A549 (cell line): ENCODE measurements around the gene JOSD2. TPM values are rescaled to one million over a fixed set of nuclear protein-coding genes. Genes with fewer than 3 reads are reported as not detected.
A peak's percentile ranks its signal among the peaks of the same experiment; 100 is the strongest.

Source experiments
- ATOH8 ChIP-seq: fragments of 250-450 bp; sonication (Bioruptor Pico); IDR thresholded peaks from 2 replicates; pipeline ENCODE4 v1.5.0; 2020; ENCODE audit warnings: low read depth, mild to moderate bottlenecking, moderate library complexity
- BCL3 ChIP-seq: fragments of >200 bp; sonication (Bioruptor Twin); formaldehyde crosslinking; IDR thresholded peaks from 3 replicates; pipeline ENCODE4 v1.6.1; 2016
- CBX2 ChIP-seq: fragments of 200-600 bp; sonication (generic); IDR thresholded peaks from 2 replicates; pipeline ENCODE4 v1.6.1; 2016; ENCODE audit warnings: low read depth, mild to moderate bottlenecking, borderline replicate concordance
- CBX8 ChIP-seq: fragments of 200-600 bp; sonication (generic); IDR thresholded peaks from 2 replicates; pipeline ENCODE4 v1.6.1; 2016
- CEBPB ChIP-seq, 2 experiments: fragments of >200 bp in 1 of 2; sonication (Bioruptor Twin) in 1 of 2; formaldehyde crosslinking in 1 of 2; IDR thresholded peaks; 2 replicates each; pipeline ENCODE4 v1.6.1; 2012 to 2016
- CHD2 ChIP-seq: fragments of 150-350 bp; IDR thresholded peaks from 2 replicates; pipeline ENCODE4 v1.6.1; 2014; ENCODE audit warnings: low read length; ENCODE audit not compliant: partially characterized antibody
- CTCF ChIP-seq: fragments of >200 bp; sonication (Bioruptor Twin); formaldehyde crosslinking; IDR thresholded peaks from 3 replicates; pipeline ENCODE4 v1.5.1; 2016
- E2F6 ChIP-seq: IDR thresholded peaks from 2 replicates; pipeline ENCODE4 v1.6.1; 2012; ENCODE audit warnings: low read depth, borderline replicate concordance
- EHF ChIP-seq: fragments of 250-450 bp; sonication (Bioruptor Pico); IDR thresholded peaks from 2 replicates; pipeline ENCODE4 v1.5.0; 2020; ENCODE audit warnings: mild to moderate bottlenecking
- EHMT2 ChIP-seq: fragments of 200-600 bp; sonication (generic); IDR thresholded peaks from 2 replicates; pipeline ENCODE4 v1.6.1; 2016; ENCODE audit warnings: antibody characterized with exemption, low read depth, mild to moderate bottlenecking, moderate library complexity
- EP300 ChIP-seq, 2 experiments: fragments of >200 bp; sonication (Bioruptor Twin); formaldehyde crosslinking; IDR thresholded peaks; 2 replicates in 1 of 2; 3 replicates in 1 of 2; pipeline ENCODE4 v1.6.1; 2016 to 2017
- ESRRA ChIP-seq: fragments of 150-350 bp; IDR thresholded peaks from 2 replicates; pipeline ENCODE4 v1.6.1; 2014; ENCODE audit warnings: mild to moderate bottlenecking, low read length, borderline replicate concordance
- FOSB ChIP-seq: fragments of 250-450 bp; sonication (Bioruptor Pico); IDR thresholded peaks from 2 replicates; pipeline ENCODE4 v1.5.0; 2020; ENCODE audit warnings: mild to moderate bottlenecking, moderate library complexity
- FOXS1 ChIP-seq: fragments of 250-450 bp; sonication (Bioruptor Pico); IDR thresholded peaks from 2 replicates; pipeline ENCODE4 v1.5.0; 2020; ENCODE audit warnings: mild to moderate bottlenecking, moderate library complexity
- GATA3 ChIP-seq: IDR thresholded peaks from 2 replicates; pipeline ENCODE4 v1.6.1; 2012; ENCODE audit warnings: borderline replicate concordance
- HES2 ChIP-seq: fragments of >200 bp; sonication (Bioruptor Twin); formaldehyde crosslinking; IDR thresholded peaks from 2 replicates; pipeline ENCODE4 v1.6.1; 2016
- HOXB13 ChIP-seq: fragments of 250-450 bp; sonication (Bioruptor Pico); IDR thresholded peaks from 2 replicates; pipeline ENCODE4 v1.5.0; 2020; ENCODE audit warnings: low read depth, mild to moderate bottlenecking, moderate library complexity
- HOXB5 ChIP-seq: fragments of 250-450 bp; sonication (Bioruptor Pico); IDR thresholded peaks from 2 replicates; pipeline ENCODE4 v1.5.0; 2020; ENCODE audit warnings: mild to moderate bottlenecking, moderate library complexity
- MAFK ChIP-seq: fragments of 450-650 bp; IDR thresholded peaks from 2 replicates; pipeline ENCODE4 v1.6.1; 2014; ENCODE audit not compliant: partially characterized antibody
- MYC ChIP-seq: IDR thresholded peaks from 2 replicates; pipeline ENCODE4 v1.6.1; 2012; ENCODE audit warnings: mild to moderate bottlenecking, inconsistent platforms, low read length, improper control_type of control experiment, borderline replicate concordance
- NFE2L2 ChIP-seq: fragments of 150-350 bp; conservative IDR thresholded peaks from 2 replicates; pipeline ENCODE4 v1.6.1; 2014; ENCODE audit warnings: low read length
- PBX3 ChIP-seq: IDR thresholded peaks from 2 replicates; pipeline ENCODE4 v1.6.1; 2012
- PHF8 ChIP-seq: fragments of 200-600 bp; sonication (generic); IDR thresholded peaks from 2 replicates; pipeline ENCODE4 v1.6.1; 2016; ENCODE audit warnings: low read depth, mild to moderate bottlenecking, antibody characterized with exemption, moderate library complexity, borderline replicate concordance
- POLR2A ChIP-seq: IDR thresholded peaks from 2 replicates; pipeline ENCODE4 v1.6.1; 2012; ENCODE audit warnings: mild to moderate bottlenecking, low read length
- RARB ChIP-seq: fragments of 250-450 bp; sonication (Bioruptor Pico); IDR thresholded peaks from 2 replicates; pipeline ENCODE4 v1.8.0; 2021; ENCODE audit warnings: mild to moderate bottlenecking, moderate library complexity
- REST ChIP-seq: fragments of 200-600 bp; sonication (generic); IDR thresholded peaks from 2 replicates; pipeline ENCODE4 v1.6.1; 2016; ENCODE audit warnings: antibody characterized with exemption, mild to moderate bottlenecking, moderate library complexity
- RNF2 ChIP-seq: fragments of 200-600 bp; sonication (generic); IDR thresholded peaks from 2 replicates; pipeline ENCODE4 v1.6.1; 2016; ENCODE audit warnings: low read depth, mild to moderate bottlenecking, antibody characterized with exemption, moderate library complexity, borderline replicate concordance
- TP53 ChIP-seq: fragments of 250-450 bp; sonication (Bioruptor Pico); IDR thresholded peaks from 2 replicates; pipeline ENCODE4 v1.5.0; 2021; ENCODE audit warnings: mild to moderate bottlenecking, moderate library complexity
- USF2 ChIP-seq: fragments of 450-650 bp; IDR thresholded peaks from 2 replicates; pipeline ENCODE4 v1.6.1; 2014; ENCODE audit warnings: antibody characterized with exemption
- ZC3H11A ChIP-seq: fragments of 450-650 bp; IDR thresholded peaks from 2 replicates; pipeline ENCODE4 v1.6.1; 2014; ENCODE audit warnings: antibody characterized with exemption, mild to moderate bottlenecking
- ZFP36 ChIP-seq: fragments of 450-650 bp; IDR thresholded peaks from 2 replicates; pipeline ENCODE4 v1.6.1; 2014; ENCODE audit warnings: borderline replicate concordance; ENCODE audit not compliant: partially characterized antibody
- ZNF302 ChIP-seq: fragments of 250-450 bp; sonication (Bioruptor Pico); IDR thresholded peaks from 2 replicates; pipeline ENCODE4 v1.9.0; 2021; ENCODE audit warnings: inconsistent platforms, mild to moderate bottlenecking, moderate library complexity
- polyA plus RNA-seq, 4 experiments: library from polyadenylated mRNA; depleted of rRNA in 3 of 4; stranded (reverse); fragments of >200 nt; fragmentation: RNase III in 1 of 4; extraction: RNeasy Plus Mini Kit Qiagen cat#74134 plus additional on column Dnase treatment in 1 of 4; gene quantifications; 2 replicates in 3 of 4; 3 replicates in 1 of 4; pipeline ENCODE4 v1.2.3, GENCODE V29; 2011 to 2017

The JOSD2 gene
- polyA plus RNA-seq, 2 of the 4 experiments (the other 2 are of a cell fraction) = 24.2 to 61.7 TPM

GRCh38 chr19:50556282-50557008, 45.5 kb upstream of the JOSD2 start (continued):
- TF ChIP-seq HES2 (no peak), EHF (no peak), MAFK (no peak), MYC (no peak), CHD2 (no peak), EP300 (IDR thresholded peaks at IDR 0.05) (no peak), POLR2A (peak; percentile 38), ESRRA (no peak), ZNF302 (CRISPR knock-in tag) (no peak), NFE2L2 (no peak), TP53 (CRISPR knock-in tag) (no peak), PHF8 (peak; percentile 37; the same call in 1 of the 2 replicates), FOXS1 (CRISPR knock-in tag) (no peak), BCL3 (no peak), ATOH8 (CRISPR knock-in tag) (no peak), CEBPB (IDR thresholded peaks at IDR 0.05) (no peak), HOXB5 (no peak), RNF2 (no peak), HOXB13 (CRISPR knock-in tag) (no peak), PBX3 (no peak), REST (no peak), CBX2 (no peak), E2F6 (no peak), RARB (CRISPR knock-in tag) (no peak), ZFP36 (no peak), CBX8 (no peak), FOSB (CRISPR knock-in tag) (no peak), GATA3 (no peak), CTCF (peak; percentile 100), USF2 (no peak), ZC3H11A (no peak), EHMT2 (no peak)
